GM19372 (cell line): ENCODE measurements around the gene STRADA.

Experiments
- ATAC-seq: cut with Tn5 transposase; IDR thresholded peaks from one replicate; pipeline ENCODE4 v1.9.1; 2021; ENCODE audit warnings: mild to moderate bottlenecking, low read depth, moderate library complexity; ENCODE audit not compliant: unreplicated experiment

STRADA gene

DNA sequence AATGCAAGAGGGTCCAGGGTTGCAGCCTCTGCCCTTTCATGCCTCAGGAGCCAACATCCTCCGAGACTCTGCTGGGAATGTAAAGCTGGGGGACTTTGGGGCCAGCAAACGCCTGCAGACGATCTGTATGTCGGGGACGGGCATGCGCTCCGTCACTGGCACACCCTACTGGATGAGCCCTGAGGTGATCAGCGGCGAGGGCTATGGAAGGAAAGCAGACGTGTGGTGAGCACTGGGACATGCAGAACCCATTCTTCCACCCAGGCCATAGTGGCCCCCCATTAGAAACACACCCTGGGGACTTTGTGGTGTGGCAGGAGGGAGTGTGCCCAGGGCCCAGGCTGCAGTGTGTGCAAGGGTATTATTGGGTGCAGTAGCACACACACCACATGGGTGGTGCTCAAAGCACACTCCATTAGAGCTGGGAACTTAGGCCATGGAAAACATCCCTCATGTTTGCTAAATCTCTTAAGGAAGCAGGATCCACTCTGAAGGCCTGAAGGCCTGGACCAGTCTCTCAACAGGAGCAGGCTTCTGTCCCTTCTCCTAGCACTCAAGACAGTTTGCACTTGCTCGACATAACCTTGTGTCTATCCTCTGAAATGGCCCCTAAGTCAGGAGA lies 49.3 kb downstream of the STRADA start:
- no peak for ATAC-seq

GRCh38 chr17:63689479-63689878 lies 52.1 kb downstream of the STRADA start:
- ATAC-seq = no peak

- ATAC-seq = no peak
Measured at GRCh38 chr17:63688396-63689020, 53.1 kb downstream of the STRADA start.

- ATAC-seq = no peak
Measured at GRCh38 chr17:63686138-63686685, 55.4 kb downstream of the STRADA start.

- ATAC-seq = no peak
Measured at GRCh38 chr17:63685578-63685977, 56.0 kb downstream of the STRADA start.

GRCh38 chr17:63685041-63685440 lies 56.6 kb downstream of the STRADA start:
- no peak for ATAC-seq

DNA sequence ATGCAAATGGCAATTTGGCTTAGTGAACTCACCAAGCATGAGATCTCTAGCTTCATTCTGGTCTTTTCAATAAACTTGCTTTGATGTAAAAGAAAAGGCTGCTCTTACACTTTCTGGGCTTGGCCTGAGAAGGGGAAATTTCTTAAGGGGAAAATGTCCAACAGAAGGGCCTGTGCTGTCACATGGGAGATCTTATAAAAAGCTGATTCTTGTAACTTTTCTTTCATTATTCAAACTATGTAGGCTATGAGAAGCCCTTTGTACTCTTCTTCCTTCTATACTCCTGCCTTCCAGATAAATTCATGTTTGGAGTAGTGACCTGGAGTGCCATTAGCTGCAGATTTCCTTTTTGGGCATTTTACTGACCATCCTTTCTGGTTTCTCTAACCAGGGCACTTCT lies 58.6 kb downstream of the STRADA start:
- no peak for ATAC-seq

DNA sequence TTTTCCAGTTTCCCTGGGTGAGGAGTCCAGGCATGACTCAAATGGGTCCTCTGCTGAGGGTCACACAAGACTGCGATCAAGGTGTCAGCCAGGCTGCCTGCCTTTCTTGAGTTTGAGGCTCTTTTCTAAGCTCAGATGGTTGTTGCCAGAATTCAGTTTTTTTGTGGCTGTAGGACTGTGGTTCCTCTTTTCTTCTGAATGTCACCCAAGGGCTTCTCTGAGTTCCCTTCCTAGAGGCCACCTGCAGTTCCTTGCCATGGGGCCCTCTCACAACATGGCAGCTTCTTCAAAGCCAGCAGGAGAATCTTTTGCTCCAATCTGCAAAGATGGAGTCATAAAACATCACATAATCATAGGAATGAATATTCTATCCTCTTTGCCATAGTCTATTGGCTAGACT lies 59.2 kb downstream of the STRADA start:
- no peak for ATAC-seq

DNA sequence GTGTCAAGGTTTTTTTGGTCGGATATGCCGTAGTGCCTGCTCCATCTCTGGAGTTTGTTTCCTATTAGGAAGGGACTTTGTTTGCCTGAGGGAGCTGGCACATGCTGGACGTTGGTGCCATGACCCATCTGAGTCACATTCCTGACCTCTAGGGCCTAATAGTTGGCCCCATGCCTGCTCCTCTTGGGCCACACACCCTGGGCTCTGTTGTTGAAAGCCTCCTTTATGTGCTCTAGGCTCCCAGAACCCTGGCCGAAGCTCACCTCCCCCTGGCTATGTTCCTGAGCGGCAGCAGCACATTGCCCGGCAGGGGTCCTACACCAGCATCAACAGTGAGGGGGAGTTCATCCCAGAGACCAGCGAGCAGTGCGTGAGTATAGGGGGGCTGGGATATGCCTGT lies 60.1 kb downstream of the STRADA start:
- no peak for ATAC-seq

- ATAC-seq = no peak
Measured at GRCh38 chr17:63680700-63681099, 60.9 kb downstream of the STRADA start.

DNA sequence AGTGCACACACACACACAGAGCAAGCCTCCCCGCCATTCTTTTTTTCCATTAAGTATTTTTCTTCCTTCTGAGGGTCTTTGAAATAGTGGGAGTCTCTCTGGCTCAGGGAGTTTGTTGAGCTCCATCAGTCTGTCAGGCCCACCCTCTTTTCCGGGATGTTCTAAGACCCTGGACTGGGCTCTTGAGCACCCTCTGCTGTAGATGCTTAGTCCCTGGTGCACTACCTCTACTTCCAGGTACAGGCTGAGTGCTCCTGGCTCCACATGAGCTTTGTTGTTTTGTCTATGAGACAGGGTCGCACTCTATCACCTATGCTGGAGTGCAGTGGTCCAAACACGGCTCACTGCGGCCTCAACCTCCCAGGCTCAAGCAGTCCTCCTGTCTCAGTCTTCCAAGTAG lies 62.4 kb downstream of the STRADA start:
- ATAC-seq = no peak

- ATAC-seq = no peak
Measured at GRCh38 chr17:63676584-63676983, 65.0 kb downstream of the STRADA start.

- ATAC-seq = no peak
Measured at GRCh38 chr17:63675607-63676546, 65.7 kb downstream of the STRADA start.

DNA sequence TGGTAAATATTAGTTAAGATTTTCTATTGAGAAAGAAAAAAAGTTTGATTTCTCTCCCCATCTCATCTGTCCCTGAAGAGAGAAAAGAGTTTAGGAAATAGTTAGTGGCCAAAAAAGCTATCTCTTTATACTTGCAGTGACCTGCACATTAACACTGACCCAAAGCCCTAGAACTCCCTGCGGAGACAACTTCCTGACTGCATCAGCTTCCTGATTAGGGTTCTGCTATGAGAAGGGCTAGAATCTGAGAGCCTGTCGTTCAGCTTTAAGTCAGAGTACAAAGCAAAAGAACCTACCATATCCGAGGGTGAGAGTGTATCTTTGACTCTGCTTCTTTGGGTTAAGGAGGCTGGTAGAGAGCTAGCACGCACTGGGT lies 66.4 kb downstream of the STRADA start:
- ATAC-seq = no peak

DNA sequence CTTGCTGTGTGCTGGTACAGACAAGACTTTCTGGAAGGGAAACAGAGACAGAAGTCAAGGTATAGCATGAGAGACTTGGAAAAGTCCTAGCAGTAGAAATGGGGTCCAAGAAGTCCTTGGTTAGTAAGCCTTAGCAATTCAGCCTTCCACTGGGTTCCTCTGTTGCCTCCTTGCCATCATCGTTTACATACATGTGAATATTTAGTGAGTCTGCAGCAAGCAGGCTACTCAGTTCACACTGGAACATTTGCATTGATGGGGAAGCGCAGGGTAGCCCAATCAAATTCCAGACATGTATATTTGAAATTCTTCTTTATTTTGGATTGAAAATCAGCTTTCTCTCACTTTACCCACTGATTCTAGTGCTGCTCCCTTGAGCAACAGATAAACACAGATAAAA lies 68.7 kb downstream of the STRADA start:
- no peak for ATAC-seq

- no peak for ATAC-seq
Measured at GRCh38 chr17:63665527-63666214, 75.9 kb downstream of the STRADA start.

GRCh38 chr17:63659850-63660249 lies 81.7 kb downstream of the STRADA start:
- ATAC-seq = no peak

DNA sequence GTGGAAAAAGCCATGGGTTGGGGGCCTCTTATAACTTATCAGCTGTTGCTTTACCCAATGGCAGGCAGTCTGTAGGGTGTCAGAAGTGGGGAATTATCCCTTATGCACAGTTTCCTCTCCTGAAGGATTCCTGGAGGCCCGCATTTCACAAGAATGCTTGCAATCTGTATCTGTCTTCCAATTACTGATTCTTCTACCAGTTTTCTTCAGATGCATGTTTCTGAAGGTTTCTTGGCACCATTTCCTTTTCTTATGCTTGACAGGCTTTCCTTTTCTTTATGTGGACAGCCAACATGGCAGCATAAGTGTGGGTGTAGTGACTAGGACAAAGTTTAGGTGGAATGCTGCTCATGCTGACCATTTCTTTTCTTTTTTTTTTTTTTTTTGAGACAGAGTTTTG lies 83.2 kb downstream of the STRADA start:
- no peak for ATAC-seq

DNA sequence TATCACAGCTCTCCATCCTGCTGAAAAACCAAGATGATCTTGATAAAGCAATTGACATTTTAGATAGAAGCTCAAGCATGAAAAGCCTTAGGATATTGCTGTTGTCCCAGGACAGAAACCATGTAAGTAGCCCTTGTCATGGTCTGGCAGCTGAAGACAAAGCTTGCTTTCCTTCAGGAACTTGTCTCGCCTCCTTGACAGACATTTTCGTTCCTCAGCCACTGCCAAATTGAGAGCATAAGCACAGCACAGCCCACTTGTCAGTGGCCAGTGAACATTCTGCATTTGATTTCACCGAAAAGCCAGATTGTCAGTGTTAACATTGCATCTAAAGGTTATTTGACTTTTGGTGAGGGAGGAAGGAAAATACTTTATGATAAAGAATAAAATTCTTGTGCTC lies 83.8 kb downstream of the STRADA start:
- no peak for ATAC-seq

DNA sequence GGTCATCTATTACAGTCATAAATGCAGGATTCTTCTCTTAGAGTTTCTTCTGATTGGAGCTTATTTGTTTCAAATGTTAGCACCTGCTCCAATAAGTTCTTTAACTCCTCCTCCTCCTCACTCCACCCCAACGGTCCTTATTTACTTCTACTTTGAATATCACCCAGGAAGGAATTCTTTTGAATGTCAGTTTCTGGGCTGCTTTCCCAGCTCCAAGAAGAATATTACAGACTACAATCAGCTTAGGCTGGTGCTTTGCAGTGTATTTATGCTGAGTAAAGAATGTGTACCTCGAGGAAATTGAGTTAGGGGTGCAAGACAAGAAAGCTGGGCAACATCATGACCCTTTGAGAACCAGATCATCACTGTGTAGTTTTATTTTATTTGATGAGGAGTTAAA lies 88.5 kb downstream of the STRADA start:
- no peak for ATAC-seq
